Measurements from ENCODE around the gene AFAP1L1.

- TF ChIP-seq FOS (IDR thresholded peaks at IDR 0.05; ENCODE audit: borderline replicate concordance, insufficient read depth, low read length) (no peak), POLR2A (IDR thresholded peaks at IDR 0.05; ENCODE audit: low read depth, low read length) (no peak), POLR2AphosphoS5 (IDR thresholded peaks at IDR 0.05; ENCODE audit: insufficient read depth, low read depth, low read length) (no peak)
- TF ChIP-seq, protein P1, sequence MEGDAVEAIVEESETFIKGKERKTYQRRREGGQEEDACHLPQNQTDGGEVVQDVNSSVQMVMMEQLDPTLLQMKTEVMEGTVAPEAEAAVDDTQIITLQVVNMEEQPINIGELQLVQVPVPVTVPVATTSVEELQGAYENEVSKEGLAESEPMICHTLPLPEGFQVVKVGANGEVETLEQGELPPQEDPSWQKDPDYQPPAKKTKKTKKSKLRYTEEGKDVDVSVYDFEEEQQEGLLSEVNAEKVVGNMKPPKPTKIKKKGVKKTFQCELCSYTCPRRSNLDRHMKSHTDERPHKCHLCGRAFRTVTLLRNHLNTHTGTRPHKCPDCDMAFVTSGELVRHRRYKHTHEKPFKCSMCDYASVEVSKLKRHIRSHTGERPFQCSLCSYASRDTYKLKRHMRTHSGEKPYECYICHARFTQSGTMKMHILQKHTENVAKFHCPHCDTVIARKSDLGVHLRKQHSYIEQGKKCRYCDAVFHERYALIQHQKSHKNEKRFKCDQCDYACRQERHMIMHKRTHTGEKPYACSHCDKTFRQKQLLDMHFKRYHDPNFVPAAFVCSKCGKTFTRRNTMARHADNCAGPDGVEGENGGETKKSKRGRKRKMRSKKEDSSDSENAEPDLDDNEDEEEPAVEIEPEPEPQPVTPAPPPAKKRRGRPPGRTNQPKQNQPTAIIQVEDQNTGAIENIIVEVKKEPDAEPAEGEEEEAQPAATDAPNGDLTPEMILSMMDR (IDR thresholded peaks at IDR 0.05; ENCODE audit: extremely low read depth in 1 of 2, insufficient read depth in 1 of 2, low read depth in 1 of 2, low read length in 2 of 2): no peak
- TF ChIP-seq, protein P2, sequence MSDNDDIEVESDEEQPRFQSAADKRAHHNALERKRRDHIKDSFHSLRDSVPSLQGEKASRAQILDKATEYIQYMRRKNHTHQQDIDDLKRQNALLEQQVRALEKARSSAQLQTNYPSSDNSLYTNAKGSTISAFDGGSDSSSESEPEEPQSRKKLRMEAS (IDR thresholded peaks at IDR 0.05; ENCODE audit: insufficient read depth, insufficient read length): no peak
Observed at GRCh38 chr5:149278451-149279210, 7.0 kb downstream of the AFAP1L1 start.
